HEK293 (cell line): ENCODE measurements around the gene RRBP1.

Experiments used
- CTCF ChIA-PET: fragments of 350-600 bp; formaldehyde crosslinking; extraction: SDS; loops from one replicate; lab custom pipeline; 2021; ENCODE audit warnings: antibody characterized with exemption; lab: Yijun Ruan, JAX
- POLR2A ChIA-PET: fragments of 300-600 bp; formaldehyde crosslinking; extraction: SDS; loops from one replicate; lab custom pipeline; 2020; ENCODE audit warnings: antibody characterized with exemption, inconsistent platforms; lab: Yijun Ruan, JAX
- H3K27ac ChIP-seq: fragments of 200-500 bp; sonication (Bioruptor generic); 2 replicates; pipeline ENCODE4 v1.5.1; 2014; ENCODE audit warnings: low read depth, low read length, control low read depth, inconsistent platforms; ENCODE audit errors: extremely low read depth
- H3K36me3 ChIP-seq, 2 experiments: fragments of 200-500 bp in 1 of 2; sonication (Bioruptor generic) in 1 of 2; 1 replicate in 1 of 2; 2 replicates in 1 of 2; pipeline ENCODE4 v1.5.1; 2014 to 2017; ENCODE audit warnings: inconsistent platforms in 2 of 2, low read length in 2 of 2; ENCODE audit not compliant: control insufficient read depth in 2 of 2, insufficient read depth in 1 of 2
- H3K4me1 ChIP-seq: fragments of 200-500 bp; sonication (Bioruptor generic); 2 replicates; pipeline ENCODE4 v1.5.1; 2014; ENCODE audit warnings: mild to moderate bottlenecking, low read length, inconsistent platforms; ENCODE audit not compliant: control insufficient read depth, insufficient read depth
- H3K4me3 ChIP-seq: 2 replicates; pipeline ENCODE4 v1.5.1; 2011; ENCODE audit warnings: low read depth, mild to moderate bottlenecking, control low read depth, low read length, moderate library complexity
- H3K9me3 ChIP-seq: fragments of 200-500 bp; sonication (Bioruptor generic); 2 replicates; pipeline ENCODE4 v1.5.1; 2014; ENCODE audit warnings: low read depth, low read length, inconsistent platforms; ENCODE audit not compliant: control insufficient read depth, insufficient read depth
- BCL11A ChIP-seq: fragments of 450-650 bp; formaldehyde crosslinking; IDR thresholded peaks from 2 replicates; pipeline ENCODE4 v1.5.1; 2016; ENCODE audit warnings: low read depth, missing biosample characterization, missing genetic modification characterization
- BCL11B ChIP-seq: fragments of 450-650 bp; formaldehyde crosslinking; IDR thresholded peaks from 2 replicates; pipeline ENCODE4 v1.5.1; 2016; ENCODE audit warnings: low read depth, missing biosample characterization, missing genetic modification characterization
- GFI1B ChIP-seq: fragments of 450-650 bp; formaldehyde crosslinking; IDR thresholded peaks from 2 replicates; pipeline ENCODE4 v1.5.1; 2016; ENCODE audit warnings: missing biosample characterization, missing genetic modification characterization
- GLIS1 ChIP-seq: fragments of 450-650 bp; formaldehyde crosslinking; IDR thresholded peaks from 2 replicates; pipeline ENCODE4 v1.5.1; 2016; ENCODE audit warnings: missing biosample characterization, missing genetic modification characterization
- HIC1 ChIP-seq: fragments of 450-650 bp; formaldehyde crosslinking; IDR thresholded peaks from 2 replicates; pipeline ENCODE4 v1.5.1; 2016; ENCODE audit warnings: missing biosample characterization, missing genetic modification characterization
- INSM2 ChIP-seq: fragments of 450-650 bp; formaldehyde crosslinking; IDR thresholded peaks from 2 replicates; pipeline ENCODE4 v1.5.1; 2016; ENCODE audit warnings: missing biosample characterization, missing genetic modification characterization
- KLF1 ChIP-seq: fragments of 450-650 bp; formaldehyde crosslinking; IDR thresholded peaks from 2 replicates; pipeline ENCODE4 v1.5.1; 2016; ENCODE audit warnings: missing biosample characterization, missing genetic modification characterization
- KLF16 ChIP-seq: fragments of 450-650 bp; formaldehyde crosslinking; IDR thresholded peaks from 2 replicates; pipeline ENCODE4 v1.5.1; 2017; ENCODE audit warnings: missing biosample characterization, missing genetic modification characterization
- REST ChIP-seq: fragments of 450-650 bp; formaldehyde crosslinking; IDR thresholded peaks from 2 replicates; pipeline ENCODE4 v1.5.1; 2016; ENCODE audit warnings: missing biosample characterization, missing genetic modification characterization
- SCRT1 ChIP-seq: fragments of 450-650 bp; formaldehyde crosslinking; IDR thresholded peaks from 2 replicates; pipeline ENCODE4 v1.5.1; 2016; ENCODE audit warnings: missing biosample characterization, missing genetic modification characterization, borderline replicate concordance
- SP7 ChIP-seq: fragments of 450-650 bp; formaldehyde crosslinking; IDR thresholded peaks from 2 replicates; pipeline ENCODE4 v1.5.1; 2016; ENCODE audit warnings: missing biosample characterization, missing genetic modification characterization
- ZBTB1 ChIP-seq: fragments of 450-650 bp; formaldehyde crosslinking; IDR thresholded peaks from 2 replicates; pipeline ENCODE4 v1.5.1; 2016; ENCODE audit warnings: missing biosample characterization, missing genetic modification characterization
- ZBTB7A ChIP-seq: fragments of 450-650 bp; formaldehyde crosslinking; IDR thresholded peaks from 2 replicates; pipeline ENCODE4 v1.5.1; 2016; ENCODE audit warnings: low read depth, missing biosample characterization, missing genetic modification characterization
- ZNF10 ChIP-seq: fragments of 450-650 bp; formaldehyde crosslinking; IDR thresholded peaks from 2 replicates; pipeline ENCODE4 v1.5.1; 2017; ENCODE audit warnings: missing biosample characterization, missing genetic modification characterization
- ZNF132 ChIP-seq: fragments of 450-650 bp; formaldehyde crosslinking; IDR thresholded peaks from 2 replicates; pipeline ENCODE4 v1.5.1; 2017; ENCODE audit warnings: missing biosample characterization, missing genetic modification characterization, borderline replicate concordance
- ZNF169 ChIP-seq: fragments of 450-650 bp; formaldehyde crosslinking; IDR thresholded peaks from 2 replicates; pipeline ENCODE4 v1.5.1; 2016; ENCODE audit warnings: missing biosample characterization, missing genetic modification characterization
- ZNF335 ChIP-seq: fragments of 450-650 bp; formaldehyde crosslinking; conservative IDR thresholded peaks from 2 replicates; pipeline ENCODE4 v1.5.1; 2016; ENCODE audit warnings: missing biosample characterization, missing genetic modification characterization
- ZNF449 ChIP-seq: fragments of 450-650 bp; formaldehyde crosslinking; IDR thresholded peaks from 2 replicates; pipeline ENCODE4 v1.5.1; 2017; ENCODE audit warnings: missing biosample characterization, mild to moderate bottlenecking, missing genetic modification characterization, moderate library complexity
- ZNF510 ChIP-seq: fragments of 450-650 bp; formaldehyde crosslinking; IDR thresholded peaks from 2 replicates; pipeline ENCODE4 v1.5.1; 2018; ENCODE audit warnings: mild to moderate bottlenecking, missing genetic modification characterization, missing biosample characterization; ENCODE audit not compliant: insufficient replicate concordance
- ZNF561 ChIP-seq: fragments of 450-650 bp; IDR thresholded peaks from 2 replicates; pipeline ENCODE4 v1.5.1; 2018; ENCODE audit warnings: missing biosample characterization, missing genetic modification characterization, borderline replicate concordance
- ZNF658 ChIP-seq: fragments of 450-650 bp; formaldehyde crosslinking; IDR thresholded peaks from 2 replicates; pipeline ENCODE4; 2016; ENCODE audit warnings: missing biosample characterization, missing genetic modification characterization
- ZNF701 ChIP-seq: fragments of 450-650 bp; formaldehyde crosslinking; IDR thresholded peaks from 2 replicates; pipeline ENCODE4 v1.5.1; 2016; ENCODE audit warnings: missing biosample characterization, missing genetic modification characterization
- ZNF768 ChIP-seq: fragments of 450-650 bp; formaldehyde crosslinking; IDR thresholded peaks from 2 replicates; pipeline ENCODE4 v1.5.1; 2018; ENCODE audit warnings: missing biosample characterization, mild to moderate bottlenecking, missing genetic modification characterization
- ZNF830 ChIP-seq: fragments of 450-650 bp; IDR thresholded peaks from 2 replicates; pipeline ENCODE4 v1.5.0; 2018; ENCODE audit warnings: missing biosample characterization, missing genetic modification characterization, low read depth, mild to moderate bottlenecking, moderate library complexity
- ZNF843 ChIP-seq: fragments of 450-650 bp; formaldehyde crosslinking; IDR thresholded peaks from 2 replicates; pipeline ENCODE4 v1.5.1; 2016; ENCODE audit warnings: missing biosample characterization, missing genetic modification characterization
- ZSCAN23 ChIP-seq: fragments of 450-650 bp; formaldehyde crosslinking; IDR thresholded peaks from 2 replicates; pipeline ENCODE4 v1.5.1; 2016; ENCODE audit warnings: missing biosample characterization, missing genetic modification characterization
- ZSCAN5A ChIP-seq: fragments of 450-650 bp; formaldehyde crosslinking; IDR thresholded peaks from 2 replicates; pipeline ENCODE4 v1.5.1; 2016; ENCODE audit warnings: missing biosample characterization, missing genetic modification characterization

RRBP1 gene

GRCh38 chr20:17595856-17596255, 86.2 kb downstream of the RRBP1 start:
- Histone ChIP-seq H3K4me1 (no peaks in the 10 kb centered on the region), H3K27ac (no peak overlapping the region), H3K9me3 (no peaks in the 10 kb centered on the region), H3K4me3 (no peak overlapping the region), H3K36me3 (peaks cover 0 to 8% of the 10 kb centered on the region in 2 experiments; a peak in 2 of 3 replicates)
- CTCF ChIA-PET, result interaction anchor here (0.6 to 0.7 kb wide), 2 partner anchors 46 to 347 kb away, joined by 4 to 7 read pairs; no protein-coding TSS in a partner anchor
- TF ChIP-seq ZNF169 (tag by site-specific recombination) (no peak), SP7 (tag by site-specific recombination) (no peak), ZNF510 (no peak), BCL11A (no peak), KLF1 (tag by site-specific recombination) (no peak), ZNF561 (tag by site-specific recombination) (no peak), SCRT1 (tag by site-specific recombination) (no peak), ZNF701 (tag by site-specific recombination) (no peak), ZSCAN5A (tag by site-specific recombination) (no peak), ZNF658 (tag by site-specific recombination) (no peak), ZNF843 (no peak), GFI1B (no peak), REST (tag by site-specific recombination) (no peak), INSM2 (tag by site-specific recombination) (no peak)
- POLR2A ChIA-PET, result no interaction called here

- Histone ChIP-seq H3K27ac (no peak overlapping the region), H3K9me3 (no peaks in the 10 kb centered on the region), H3K4me1 (peaks cover 4% of the 10 kb centered on the region; the same call in 1 of the 2 replicates), H3K36me3 (peaks cover 0 to 8% of the 10 kb centered on the region in 2 experiments; a peak in 2 of 3 replicates), H3K4me3 (no peak overlapping the region)
- POLR2A ChIA-PET, result interaction anchor here (1.9 kb wide), 1 partner anchor 24 kb away, joined by 9 read pairs; the partner anchor contains the start of gene DSTN
- CTCF ChIA-PET, result interaction anchor here (1.8 kb wide), 1 partner anchor 58 kb away, joined by 6 read pairs; no protein-coding TSS in a partner anchor
- TF ChIP-seq ZSCAN23 (tag by site-specific recombination) (no peak), HIC1 (no peak), ZBTB7A (tag by site-specific recombination) (no peak), ZNF830 (tag by site-specific recombination) (no peak), BCL11B (tag by site-specific recombination) (no peak), KLF16 (tag by site-specific recombination) (no peak), ZBTB1 (tag by site-specific recombination) (no peak), ZNF449 (no peak), ZNF132 (tag by site-specific recombination) (no peak), ZNF335 (no peak), GLIS1 (tag by site-specific recombination) (no peak), ZNF768 (tag by site-specific recombination) (no peak), ZNF10 (no peak), ZNF658 (tag by site-specific recombination) (no peak)
These were observed 87.6 kb downstream of the RRBP1 start for GRCh38 chr20:17594443-17594842.
